Activated CD4-positive, alpha-beta T cell treated with anti-CD3 and anti-CD28 coated beads for 36 hours (primary cell): ENCODE results near the gene PDCL2. TPM values are rescaled to one million over a fixed set of nuclear protein-coding genes. Genes with fewer than 3 reads are reported as not detected.
"Not testable (repeated sequence)": the region's sequence is repeated elsewhere in the genome, so short reads cannot be mapped to it uniquely, and the experiment has no call there.

Source experiments
- ATAC-seq: fragments of 200-7000 bp; cut with Tn5 transposase; one replicate; pipeline ENCODE4 v1.10.0; 2021; ENCODE audit warnings: mild to moderate bottlenecking, moderate library complexity
- CTCF ChIA-PET: fragments of 350-600 bp; sonication (Branson Sonifier 250); formaldehyde crosslinking; loops from one replicate; lab custom pipeline; 2021; ENCODE audit warnings: antibody characterized with exemption; lab: Charles Lee
- POLR2A ChIA-PET: fragments of 350-600 bp; sonication (Branson Sonifier 250); formaldehyde crosslinking; loops from one replicate; lab custom pipeline; 2021; ENCODE audit warnings: antibody characterized with exemption, inconsistent platforms; lab: Charles Lee
- DNase-seq: peaks from one replicate; pipeline ENCODE4 v3.0.0-alpha.2; 2020
- H3K27ac Mint-ChIP-seq: one replicate; pipeline ENCODE4 v1.8.0; 2021; ENCODE audit warnings: mixed read lengths
- H3K27me3 Mint-ChIP-seq: one replicate; pipeline ENCODE4 v1.8.0; 2021; ENCODE audit warnings: mixed read lengths
- H3K36me3 Mint-ChIP-seq: one replicate; pipeline ENCODE4 v1.8.0; 2021; ENCODE audit warnings: low read depth, mixed read lengths
- H3K4me1 Mint-ChIP-seq: one replicate; pipeline ENCODE4 v1.8.0; 2021; ENCODE audit warnings: mixed read lengths
- H3K4me3 Mint-ChIP-seq: one replicate; pipeline ENCODE4 v1.8.0; 2021; ENCODE audit warnings: mild to moderate bottlenecking, moderate library complexity, mixed read lengths
- H3K9me3 Mint-ChIP-seq: one replicate; pipeline ENCODE4 v1.8.0; 2021; ENCODE audit warnings: low read depth, mixed read lengths
- intact Hi-C, 2 experiments: fragments of 100-400 bp; cut with DNase I in 1 of 2; cut with micrococcal nuclease in 1 of 2; formaldehyde crosslinking; loops; one replicate each; pipeline versions ENCODE4 v1.14.2 to v1.15.1; 2022 to 2024; cut with DNase I, micrococcal nuclease
- total RNA-seq, 2 experiments: library from RNA; stranded (reverse); gene quantifications; one replicate each; pipeline ENCODE4 v1.2.3, GENCODE V29; 2021

Gene PDCL2
- total RNA-seq, result not detected

- ChIA-PET CTCF (no interaction called here), POLR2A (no interaction called here)
- no peak within 1 kb of the TSS for H3K27ac Mint-ChIP-seq
- H3K27me3 Mint-ChIP-seq, result peaks cover 3% of the 10 kb centered on the region
- ATAC-seq, result no peak
- no peaks in the 10 kb centered on the region for H3K9me3 Mint-ChIP-seq
- H3K4me3 Mint-ChIP-seq, result no peak within 1 kb of the TSS
- no peaks in the 10 kb centered on the region for H3K4me1 Mint-ChIP-seq
- intact Hi-C loops, result no loop called here
- no peaks in the 10 kb centered on the region for H3K36me3 Mint-ChIP-seq
- no peak for DNase-seq
Observed at GRCh38 chr4:55592014-55592413, at the start of gene PDCL2. Gene PDCL2, minus strand, starts transcription at chr4:55592245. Its CDS starts 136 bp downstream, at chr4:55592109.

GRCh38 chr4:55637272-55637820, 45.3 kb upstream of the PDCL2 start:
- intact Hi-C loops, result loop anchor here in 1 of 2 experiments (5.0 kb wide), 1 partner anchor 290 kb away; the partner anchor contains the start of gene SRD5A3
- POLR2A ChIA-PET, result interaction anchor here (0.6 kb wide), 1 partner anchor 469 kb away, joined by 4 read pairs; no protein-coding TSS in a partner anchor
- H3K4me3 Mint-ChIP-seq, result no peak overlapping the region

GRCh38 chr4:55636656-55636999, 44.6 kb upstream of the PDCL2 start:
- CTCF ChIA-PET, result interaction anchor here (0.5 kb wide), 1 partner anchor 252 kb away, joined by 4 read pairs; no protein-coding TSS in a partner anchor
- H3K4me1 Mint-ChIP-seq, result peaks cover 13% of the 10 kb centered on the region
- peaks cover 50% of the 10 kb centered on the region for H3K27me3 Mint-ChIP-seq
- no peaks in the 10 kb centered on the region for H3K9me3 Mint-ChIP-seq
- ATAC-seq, result no peak
- no peaks in the 10 kb centered on the region for H3K36me3 Mint-ChIP-seq
- POLR2A ChIA-PET, result no interaction called here
- peak overlapping the region; percentile 47 for H3K4me3 Mint-ChIP-seq
- intact Hi-C loops, result loop anchor here in 1 of 2 experiments (5.0 kb wide), 1 partner anchor 289 kb away; the partner anchor contains the start of gene SRD5A3
- DNase-seq, result no peak
- H3K27ac Mint-ChIP-seq, result no peak overlapping the region

More at GRCh38 chr4:55637272-55637820, 45.3 kb upstream of the PDCL2 start:
- H3K9me3 Mint-ChIP-seq, result no peaks in the 10 kb centered on the region
- no peak for DNase-seq
- peaks cover 13% of the 10 kb centered on the region for H3K4me1 Mint-ChIP-seq
- no peaks in the 10 kb centered on the region for H3K36me3 Mint-ChIP-seq
- no peak overlapping the region for H3K27ac Mint-ChIP-seq
- ATAC-seq, result no peak
- H3K27me3 Mint-ChIP-seq, result peaks cover 46% of the 10 kb centered on the region
- CTCF ChIA-PET, result no interaction called here

- ChIA-PET CTCF (interaction anchor here (0.5 to 0.9 kb wide), 2 partner anchors 18 to 253 kb away, joined by 3 to 4 read pairs; no protein-coding TSS in a partner anchor), POLR2A (no interaction called here)
- peak; percentile 73 for DNase-seq
- intact Hi-C loops, result loop anchor here in 1 of 2 experiments (5.0 kb wide), 1 partner anchor 289 kb away; the partner anchor contains the start of gene SRD5A3
- H3K36me3 Mint-ChIP-seq, result no peaks in the 10 kb centered on the region
- H3K4me3 Mint-ChIP-seq, result peak within 1 kb of the TSS; percentile 47
- H3K9me3 Mint-ChIP-seq, result no peaks in the 10 kb centered on the region
- ATAC-seq, result peak; percentile 90
- no peak within 1 kb of the TSS for H3K27ac Mint-ChIP-seq
- peaks cover 13% of the 10 kb centered on the region for H3K4me1 Mint-ChIP-seq
- peaks cover 54% of the 10 kb centered on the region for H3K27me3 Mint-ChIP-seq
Observed at GRCh38 chr4:55635741-55636655, 44.0 kb upstream of the PDCL2 start, which contains the start of gene NMU. Gene NMU, minus strand, starts transcription at chr4:55636298. Its CDS starts 106 bp downstream, at chr4:55636192.

GRCh38 chr4:55635282-55635681, 43.2 kb upstream of the PDCL2 start:
- H3K36me3 Mint-ChIP-seq, result no peaks in the 10 kb centered on the region
- peaks cover 58% of the 10 kb centered on the region for H3K27me3 Mint-ChIP-seq
- H3K4me1 Mint-ChIP-seq, result peaks cover 13% of the 10 kb centered on the region
- ChIA-PET CTCF (interaction anchor here (0.6 to 1.0 kb wide), 3 partner anchors 17 to 758 kb away, joined by 3 to 4 read pairs (median 4); no protein-coding TSS in a partner anchor), POLR2A (no interaction called here)
- H3K27ac Mint-ChIP-seq, result no peak overlapping the region
- H3K4me3 Mint-ChIP-seq, result peak overlapping the region; percentile 45
- DNase-seq (peak; percentile 6), ATAC-seq (no peak)
- H3K9me3 Mint-ChIP-seq, result no peaks in the 10 kb centered on the region
- intact Hi-C loops, result loop anchor here in 1 of 2 experiments (5.0 kb wide), 1 partner anchor 288 kb away; the partner anchor contains the start of gene SRD5A3

GRCh38 chr4:55634417-55635128, 42.5 kb upstream of the PDCL2 start:
- peaks cover 59% of the 10 kb centered on the region for H3K27me3 Mint-ChIP-seq
- ChIA-PET POLR2A (no interaction called here), CTCF (interaction anchor here (0.6 to 1.0 kb wide), 3 partner anchors 16 to 757 kb away, joined by 3 to 4 read pairs (median 4); no protein-coding TSS in a partner anchor)
- peaks cover 13% of the 10 kb centered on the region for H3K4me1 Mint-ChIP-seq
- DNase-seq (no peak), ATAC-seq (no peak)
- intact Hi-C loops, result loop anchor here in 1 of 2 experiments (5.0 kb wide), 1 partner anchor 287 kb away; the partner anchor contains the start of gene SRD5A3
- no peaks in the 10 kb centered on the region for H3K36me3 Mint-ChIP-seq
- H3K27ac Mint-ChIP-seq, result no peak overlapping the region
- H3K4me3 Mint-ChIP-seq, result no peak overlapping the region
- no peaks in the 10 kb centered on the region for H3K9me3 Mint-ChIP-seq

GRCh38 chr4:55633903-55634302, 41.9 kb upstream of the PDCL2 start:
- no peak overlapping the region for H3K4me3 Mint-ChIP-seq

GRCh38 chr4:55625835-55626234, 33.8 kb upstream of the PDCL2 start:
- ChIA-PET CTCF (interaction anchor here (0.7 kb wide), 1 partner anchor 727 kb away, joined by 4 read pairs; no protein-coding TSS in a partner anchor), POLR2A (no interaction called here)
- no peaks in the 10 kb centered on the region for H3K9me3 Mint-ChIP-seq

More at GRCh38 chr4:55633903-55634302, 41.9 kb upstream of the PDCL2 start:
- Mint-ChIP-seq H3K27ac (no peak overlapping the region), H3K9me3 (no peaks in the 10 kb centered on the region), H3K36me3 (no peaks in the 10 kb centered on the region), H3K4me1 (peaks cover 13% of the 10 kb centered on the region), H3K27me3 (peaks cover 55% of the 10 kb centered on the region)
- ATAC-seq (no peak), DNase-seq (no peak)
- ChIA-PET POLR2A (no interaction called here), CTCF (no interaction called here)
- intact Hi-C loops, result no loop called here

GRCh38 chr4:55624063-55624462, 32.0 kb upstream of the PDCL2 start:
- H3K36me3 Mint-ChIP-seq, CTCF ChIA-PET, ATAC-seq, H3K4me3 Mint-ChIP-seq, POLR2A ChIA-PET, H3K27ac Mint-ChIP-seq, DNase-seq, H3K4me1 Mint-ChIP-seq, H3K9me3 Mint-ChIP-seq, intact Hi-C loops, H3K27me3 Mint-ChIP-seq: not testable (repeated sequence)

More at GRCh38 chr4:55625835-55626234, 33.8 kb upstream of the PDCL2 start:
- intact Hi-C loops, result no loop called here
- Mint-ChIP-seq H3K36me3 (no peaks in the 10 kb centered on the region), H3K27ac (no peak overlapping the region), H3K27me3 (peaks cover 8% of the 10 kb centered on the region), H3K4me1 (no peaks in the 10 kb centered on the region), H3K4me3 (no peak overlapping the region)
- DNase-seq (no peak), ATAC-seq (no peak)

GRCh38 chr4:55618546-55619143, 26.6 kb upstream of the PDCL2 start:
- Mint-ChIP-seq H3K36me3 (no peaks in the 10 kb centered on the region), H3K4me3 (no peak overlapping the region)
- CTCF ChIA-PET, result interaction anchor here (0.7 kb wide), 1 partner anchor 17 kb away, joined by 3 read pairs; no protein-coding TSS in a partner anchor

More at GRCh38 chr4:55618546-55619143, 26.6 kb upstream of the PDCL2 start:
- DNase-seq, result no peak
- Mint-ChIP-seq H3K27ac (no peak overlapping the region), H3K9me3 (no peaks in the 10 kb centered on the region), H3K4me1 (no peaks in the 10 kb centered on the region), H3K27me3 (peaks cover 5% of the 10 kb centered on the region)
- intact Hi-C loops, result no loop called here
- no peak for ATAC-seq
- POLR2A ChIA-PET, result no interaction called here
